Smooth muscle cell (in vitro differentiated cells): ENCODE results near the gene BACE2. TPM values are rescaled to one million over a fixed set of nuclear protein-coding genes. Genes with fewer than 3 reads are reported as not detected.

Source experiments
- DNase-seq: peaks from one replicate; lab custom pipeline; 2025; ENCODE audit not compliant: unreplicated experiment; lab: John Stamatoyannopoulos, UW
- H2AFZ ChIP-seq: fragments of 200-600 bp; sonication (generic); 2 replicates; pipeline ENCODE4 v1.6.0; 2016; ENCODE audit warnings: antibody characterized with exemption, low read depth, mild to moderate bottlenecking
- H3F3A ChIP-seq: fragments of 200-600 bp; sonication (generic); 2 replicates; pipeline ENCODE4 v1.6.0; 2017; ENCODE audit warnings: antibody characterized with exemption, low read depth
- H3K27ac ChIP-seq: fragments of 200-600 bp; sonication (generic); 2 replicates; pipeline ENCODE4 v1.5.1; 2016; ENCODE audit warnings: low read depth, mild to moderate bottlenecking
- H3K27me3 ChIP-seq: fragments of 200-600 bp; sonication (generic); 2 replicates; pipeline ENCODE4 v1.6.1; 2016; ENCODE audit warnings: low read depth, mild to moderate bottlenecking
- H3K36me3 ChIP-seq: fragments of 200-600 bp; sonication (generic); 2 replicates; pipeline ENCODE4 v1.5.1; 2016; ENCODE audit warnings: low read depth
- H3K4me1 ChIP-seq: fragments of 200-600 bp; sonication (generic); 2 replicates; pipeline ENCODE4 v1.5.1; 2016; ENCODE audit warnings: low read depth
- H3K4me2 ChIP-seq: fragments of 200-600 bp; sonication (generic); 2 replicates; pipeline ENCODE4 v1.6.0; 2016; ENCODE audit warnings: mild to moderate bottlenecking
- H3K4me3 ChIP-seq: fragments of 200-600 bp; sonication (generic); 2 replicates; pipeline ENCODE4 v1.5.1; 2016; ENCODE audit warnings: mild to moderate bottlenecking
- H3K79me2 ChIP-seq: fragments of 200-600 bp; sonication (generic); 2 replicates; pipeline ENCODE4 v1.6.0; 2016; ENCODE audit warnings: low read depth, mild to moderate bottlenecking
- H3K9ac ChIP-seq: fragments of 200-600 bp; sonication (generic); 2 replicates; pipeline ENCODE4 v1.6.0; 2016; ENCODE audit warnings: low read depth
- H3K9me3 ChIP-seq: fragments of 200-600 bp; sonication (generic); replicated peaks from 2 replicates; pipeline ENCODE4 v1.5.1; 2016; ENCODE audit warnings: low read depth
- H4K20me1 ChIP-seq: fragments of 200-600 bp; sonication (generic); 2 replicates; pipeline ENCODE4 v1.6.0; 2016; ENCODE audit warnings: low read depth
- CTCF ChIP-seq: fragments of 200-600 bp; sonication (generic); IDR thresholded peaks from 2 replicates; pipeline ENCODE4 v1.5.1; 2017; ENCODE audit warnings: borderline replicate concordance, mild to moderate bottlenecking, antibody characterized with exemption; ENCODE audit not compliant: insufficient read depth, poor library complexity, severe bottlenecking
- WGBS: methylation state at CpG from one replicate; pipeline ENCODE4 v1.1.7; 2016; ENCODE audit warnings: low lambda C conversion rate; 5-methylcytosine and 5-hydroxymethylcytosine counted together
- polyA plus RNA-seq: library from polyadenylated mRNA; unstranded; fragments of >200 nt; fragmentation: Nextera tagmentation; extraction: Ambion mirVana; gene quantifications from 2 replicates; pipeline ENCODE4 v1.2.1, GENCODE V29; 2016
- total RNA-seq: library from RNA; depleted of rRNA; stranded (reverse); fragments of >200 nt; gene quantifications from 2 replicates; pipeline ENCODE4 v1.2.3, GENCODE V29; 2014

BACE2 gene
- total and polyA plus RNA-seq, 2 experiments from 2014 or later: 25.3 to 33.3 TPM

GRCh38 chr21:41258617-41259016, 90.7 kb downstream of the BACE2 start:
- H3K36me3 ChIP-seq: no peaks in the 10 kb centered on the region
- H3K27ac ChIP-seq: no peak overlapping the region
- H3K9me3 ChIP-seq: peaks cover 4% of the 10 kb centered on the region
- no peaks in the 10 kb centered on the region for H3K79me2 ChIP-seq
- H3K4me1 ChIP-seq: no peaks in the 10 kb centered on the region
- no peak overlapping the region for H3K4me2 ChIP-seq
- no peak overlapping the region for H2AFZ ChIP-seq
- no peaks in the 10 kb centered on the region for H3F3A ChIP-seq
- no peak overlapping the region for H3K4me3 ChIP-seq
- DNase-seq: no peak
- TF ChIP-seq CTCF: no peak
- whole genome bisulfite sequencing: 85% methylated on average over 3 of the region's 3 CpGs
- H3K9ac ChIP-seq: no peak overlapping the region
- no peaks in the 10 kb centered on the region for H3K27me3 ChIP-seq
- no peaks in the 10 kb centered on the region for H4K20me1 ChIP-seq

GRCh38 chr21:41260428-41260827, 92.5 kb downstream of the BACE2 start:
- WGBS: 91% methylated on average over 8 of the region's 8 CpGs
- Histone ChIP-seq H3K9me3 (peaks cover 4% of the 10 kb centered on the region), H3F3A (no peaks in the 10 kb centered on the region), H3K36me3 (no peaks in the 10 kb centered on the region), H3K9ac (no peak overlapping the region), H2AFZ (no peak overlapping the region), H3K27ac (no peak overlapping the region), H4K20me1 (no peaks in the 10 kb centered on the region), H3K27me3 (no peaks in the 10 kb centered on the region), H3K4me2 (no peak overlapping the region), H3K4me1 (no peaks in the 10 kb centered on the region), H3K79me2 (no peaks in the 10 kb centered on the region), H3K4me3 (no peak overlapping the region)
- DNase-seq: no peak
- no peak for TF ChIP-seq CTCF

GRCh38 chr21:41267346-41267745, 99.4 kb downstream of the BACE2 start:
- H3K36me3 ChIP-seq: peaks cover 6% of the 10 kb centered on the region
- no peak for DNase-seq
- H3K27ac ChIP-seq: no peak overlapping the region
- no peaks in the 10 kb centered on the region for H3F3A ChIP-seq
- H3K4me2 ChIP-seq: no peak overlapping the region
- H3K4me1 ChIP-seq: no peaks in the 10 kb centered on the region
- no peak overlapping the region for H3K4me3 ChIP-seq
- 100% methylated on average over 2 of the region's 2 CpGs for WGBS
- no peak overlapping the region for H3K9ac ChIP-seq
- no peak overlapping the region for H2AFZ ChIP-seq
- no peaks in the 10 kb centered on the region for H3K9me3 ChIP-seq
- no peaks in the 10 kb centered on the region for H4K20me1 ChIP-seq
- TF ChIP-seq CTCF: no peak
- no peaks in the 10 kb centered on the region for H3K79me2 ChIP-seq
- no peaks in the 10 kb centered on the region for H3K27me3 ChIP-seq

- peaks cover 6% of the 10 kb centered on the region for H3K36me3 ChIP-seq
- H2AFZ ChIP-seq: no peak overlapping the region
- no peaks in the 10 kb centered on the region for H3K4me1 ChIP-seq
- H3K79me2 ChIP-seq: no peaks in the 10 kb centered on the region
- no peak overlapping the region for H3K4me2 ChIP-seq
- no peak overlapping the region for H3K4me3 ChIP-seq
- H3K9me3 ChIP-seq: no peaks in the 10 kb centered on the region
- H4K20me1 ChIP-seq: no peaks in the 10 kb centered on the region
- no peak for DNase-seq
- 97% methylated on average over 1 of the region's 1 CpG for WGBS
- H3K9ac ChIP-seq: no peak overlapping the region
- no peak overlapping the region for H3K27ac ChIP-seq
- no peak for TF ChIP-seq CTCF
- H3F3A ChIP-seq: no peaks in the 10 kb centered on the region
- no peaks in the 10 kb centered on the region for H3K27me3 ChIP-seq
These were observed 101.6 kb downstream of the BACE2 start for GRCh38 chr21:41269535-41269934.
